Ovary (tissue), 3 donors: ENCODE measurements around the gene BMP8A.

Experiments used
- CTCF ChIP-seq, 3 donors: fragments of 450-650 bp in 2 of 3; fragments of 200-600 bp in 1 of 3; IDR thresholded peaks; one replicate each; pipeline versions ENCODE4 v1.5.1 to v1.8.0; 2016 to 2022; ENCODE audit warnings: antibody characterized with exemption in 3 of 3, mild to moderate bottlenecking in 1 of 3
- EP300 ChIP-seq: sonication (generic); formaldehyde crosslinking; IDR thresholded peaks from one replicate; pipeline ENCODE4 v1.6.1; 2017; ENCODE audit warnings: antibody characterized with exemption
- donor health status: DM: no; HTN: no; CAD: no.

GRCh38 chr1:39528082-39528481, 36.6 kb downstream of the BMP8A start:
- TF ChIP-seq EP300 (no peak), CTCF (IDR thresholded peaks at IDR 0.05) (no peak)
